Stimulated activated CD4-positive, alpha-beta T cell treated with anti-CD3 and anti-CD28 coated beads, Interleukin-15, amount 100 ng/mL, for 24 hours (primary cell): Measurements from ENCODE around the gene RAVER1.
"Not testable (repeated sequence)": the region's sequence is repeated elsewhere in the genome, so short reads cannot be mapped to it uniquely, and the experiment has no call there.

Experiments used
- DNase-seq: peaks from one replicate; pipeline ENCODE4 v3.0.0-alpha.2; 2020

RAVER1 gene

DNA sequence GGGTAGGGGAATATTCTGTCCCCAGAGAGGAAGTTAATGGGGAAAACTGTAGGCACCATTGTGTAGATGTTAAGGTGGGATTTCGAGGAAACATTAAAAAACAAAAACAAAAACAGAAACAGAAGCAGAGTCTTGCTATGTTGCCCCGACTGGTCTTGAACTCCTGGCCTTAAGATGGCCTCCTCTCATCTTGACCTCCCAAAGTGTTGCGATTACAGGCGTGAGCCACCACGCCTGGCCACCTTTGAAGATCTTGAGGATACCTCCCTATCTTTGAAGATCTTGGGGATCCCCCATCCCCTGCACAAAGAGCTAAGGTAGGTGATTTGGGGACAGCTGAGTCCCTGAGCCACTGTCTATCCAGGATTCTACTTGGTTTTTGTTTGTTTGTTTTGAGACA is 6.6 kb upstream of the RAVER1 start:
- DNase-seq, result no peak

- DNase-seq, result peak; percentile 82
Measured at GRCh38 chr19:10339380-10339960, 6.1 kb upstream of the RAVER1 start, which contains the start of gene ICAM3. Gene ICAM3 (minus strand): TSS chr19:10339624. CDS start chr19:10339614, 10 bp downstream.

GRCh38 chr19:10338940-10339339 is 5.6 kb upstream of the RAVER1 start:
- peak; percentile 29 for DNase-seq

DNA sequence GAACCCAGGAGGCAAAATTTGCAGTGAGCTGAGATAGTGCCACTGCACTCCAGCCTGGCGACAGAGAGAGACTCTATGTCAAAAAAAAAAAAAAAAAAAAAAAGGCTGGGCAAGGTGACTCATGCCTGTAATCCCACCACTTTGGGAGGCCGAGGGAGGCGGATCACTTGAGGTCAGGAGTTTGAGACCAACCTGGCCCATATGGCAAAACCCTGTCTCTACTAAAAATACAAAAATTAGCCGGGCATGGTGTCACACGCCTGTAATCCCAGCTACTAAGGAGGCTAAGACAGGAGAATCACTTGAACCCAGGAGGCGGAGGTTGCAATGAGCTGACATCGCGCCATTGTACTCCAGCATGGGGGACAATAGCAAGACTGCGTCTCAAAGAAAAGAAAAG is 3.4 kb upstream of the RAVER1 start:
- not testable (repeated sequence) for DNase-seq

GRCh38 chr19:10335352-10335985 is 2.1 kb upstream of the RAVER1 start:
- DNase-seq, result no peak

DNA sequence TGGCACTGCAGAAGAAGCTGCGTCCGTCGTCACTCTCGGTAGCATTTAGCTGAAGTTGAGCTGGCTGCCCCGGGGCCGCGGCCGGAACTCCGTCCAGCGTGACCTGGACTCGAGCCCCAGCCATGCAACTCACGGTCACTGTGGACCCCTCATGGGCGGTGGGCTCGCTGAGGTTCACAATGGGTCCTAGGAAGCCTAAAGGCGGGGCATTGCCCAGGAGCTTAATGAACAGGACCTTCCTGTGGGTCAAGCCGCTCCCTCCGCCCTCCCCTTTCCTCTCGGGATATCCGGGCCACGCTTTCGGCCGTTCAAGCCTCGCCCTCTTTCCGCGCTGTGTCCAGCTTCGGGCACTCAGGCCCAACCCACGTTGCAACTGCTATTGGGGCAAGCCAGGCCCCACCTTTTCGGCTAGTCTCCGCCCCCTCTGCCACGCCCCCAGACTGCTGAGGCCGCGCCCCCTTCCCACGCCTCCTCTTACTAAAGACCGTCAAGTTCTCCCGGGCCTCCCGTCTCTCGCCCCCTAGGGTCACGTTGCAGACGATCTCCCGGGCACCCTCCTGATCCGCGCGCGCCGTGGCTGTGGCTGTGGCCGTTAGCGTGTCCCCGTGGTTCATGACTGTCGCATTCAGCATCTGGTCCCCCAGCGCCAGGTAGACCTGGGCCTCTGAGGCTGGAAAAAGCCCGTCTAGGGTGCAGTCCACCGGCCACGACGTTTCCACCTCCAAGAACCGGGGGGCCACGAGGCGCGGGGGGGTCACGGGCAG is 1.4 kb upstream of the RAVER1 start:
- peak; percentile 77 for DNase-seq

DNA sequence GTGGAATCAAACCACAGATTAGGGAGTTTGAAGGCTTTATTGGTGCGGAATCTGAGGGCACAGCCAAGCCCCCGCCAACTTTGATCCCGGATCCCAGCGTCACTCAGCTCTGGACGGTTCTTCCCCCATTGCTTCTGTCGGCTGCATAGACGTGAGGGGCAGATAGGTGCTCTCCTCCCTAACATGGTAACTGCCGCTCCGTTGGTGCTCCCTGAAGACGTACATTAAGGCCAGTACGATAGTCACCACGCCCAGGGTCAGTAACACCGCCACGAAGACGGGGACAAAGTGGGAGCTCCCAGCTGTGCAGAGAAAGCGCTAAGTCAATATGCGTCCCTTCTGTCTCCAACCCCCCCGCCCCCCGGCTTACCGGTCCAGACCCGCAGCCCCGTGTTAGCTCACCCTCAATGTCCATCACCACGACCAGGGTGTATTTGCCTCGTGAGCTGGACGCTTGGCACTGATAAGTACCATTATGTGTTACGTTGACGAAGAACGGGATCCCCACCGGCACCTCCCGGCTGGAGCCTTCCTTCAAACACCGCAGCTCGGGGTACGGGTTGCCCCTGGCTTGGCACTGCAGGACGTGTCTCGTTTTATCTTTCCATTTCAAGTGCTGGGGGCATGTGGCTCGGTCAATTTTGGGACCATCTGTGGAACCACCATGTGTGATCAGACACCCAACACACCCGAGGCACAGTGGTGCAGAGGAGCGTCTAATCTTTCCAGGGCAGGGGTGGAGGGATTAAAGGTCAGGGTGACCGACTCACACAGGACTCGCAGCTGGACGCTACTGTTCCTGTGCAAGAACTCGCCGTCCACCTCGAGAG is 644 bp upstream of the RAVER1 start:
- no peak for DNase-seq

- no peak for DNase-seq
Measured at GRCh38 chr19:10332158-10332964, 968 bp downstream of the RAVER1 start.

DNA sequence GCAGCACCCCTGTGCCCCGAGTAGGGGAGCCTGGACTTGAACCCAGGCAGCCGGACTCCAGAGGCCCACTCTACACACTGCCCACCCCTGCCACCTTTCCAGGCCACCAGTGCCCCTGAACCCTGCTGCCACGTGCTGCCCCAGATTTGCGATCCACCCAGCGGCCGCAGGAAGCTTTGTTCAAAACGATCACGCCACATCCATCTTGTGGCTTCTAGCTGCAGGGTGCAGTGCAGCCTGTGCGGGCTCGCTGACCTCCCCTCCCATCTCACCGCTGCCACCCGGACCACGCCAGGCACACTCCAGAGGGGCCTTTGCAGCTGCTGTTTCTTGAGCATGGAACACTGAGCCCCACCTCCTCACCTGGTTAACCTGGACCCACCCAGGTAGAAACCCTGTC is 3.8 kb downstream of the RAVER1 start:
- no peak for DNase-seq

DNA sequence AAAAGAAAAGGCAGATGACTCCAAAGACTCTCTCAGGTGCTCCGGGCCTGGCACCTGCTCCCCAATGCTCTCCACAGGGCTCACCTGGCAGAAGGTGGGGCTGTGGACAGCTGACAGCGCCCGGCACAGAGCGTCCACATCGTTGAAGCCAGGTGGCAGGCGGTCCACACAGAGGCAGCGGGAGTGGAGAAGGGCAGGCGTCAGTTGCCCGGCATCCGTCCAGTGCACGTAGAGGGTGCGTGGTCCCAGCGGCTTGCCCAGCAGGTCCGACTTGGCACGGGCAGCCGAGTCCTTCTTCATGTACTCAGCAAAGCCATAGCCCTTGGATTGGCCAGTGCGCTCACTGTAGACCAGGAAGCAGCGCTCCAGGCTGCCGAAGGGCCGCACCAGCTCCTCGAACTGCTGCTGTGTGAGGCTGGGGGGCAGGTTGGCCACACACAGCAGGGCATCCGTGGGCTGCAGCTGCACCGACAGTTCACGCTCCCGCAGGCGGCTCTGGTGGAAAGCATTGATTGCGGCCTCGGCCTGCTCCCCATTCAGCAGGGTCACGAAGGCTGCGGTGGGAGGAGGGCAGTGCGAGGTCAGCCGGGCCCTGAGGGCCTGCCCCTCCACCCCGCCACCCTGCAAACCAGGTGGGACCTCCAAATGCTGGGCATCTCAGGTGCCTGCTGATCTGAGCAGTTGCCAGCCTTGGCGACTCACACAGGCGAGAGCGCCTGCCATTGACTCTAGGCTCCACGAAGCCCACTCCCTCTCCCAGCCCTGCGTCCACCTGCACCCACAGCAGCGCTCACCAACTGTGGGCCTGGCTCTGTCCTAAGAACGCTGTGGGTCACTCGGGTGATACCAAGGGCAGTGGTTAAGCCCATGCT is 4.5 kb downstream of the RAVER1 start:
- no peak for DNase-seq

DNA sequence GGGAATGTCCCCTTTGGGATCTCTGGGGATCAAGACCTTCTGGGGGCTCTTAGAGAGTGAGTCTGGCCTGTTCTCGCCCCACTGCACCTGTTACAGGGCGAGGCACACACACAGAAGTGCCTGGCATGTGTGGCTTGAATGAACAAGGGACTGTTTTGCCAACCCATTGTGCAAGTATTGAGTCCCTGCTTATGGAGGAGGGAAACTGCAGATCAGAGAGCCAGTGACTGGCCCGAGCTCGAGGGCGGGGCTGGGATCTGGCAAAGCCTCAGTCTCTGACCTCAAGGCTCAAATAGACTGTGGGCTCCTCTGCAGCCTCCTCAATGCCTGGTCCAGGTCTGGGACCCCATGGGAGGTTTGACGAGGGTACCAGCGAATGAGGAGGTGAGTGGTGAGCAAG is 5.5 kb downstream of the RAVER1 start:
- DNase-seq, result no peak

GRCh38 chr19:10325732-10326131 is 7.6 kb downstream of the RAVER1 start:
- no peak for DNase-seq

GRCh38 chr19:10321874-10322835 is 11.2 kb downstream of the RAVER1 start:
- DNase-seq, result no peak

GRCh38 chr19:10321417-10321797 is 11.9 kb downstream of the RAVER1 start:
- DNase-seq, result no peak

GRCh38 chr19:10320602-10321416 is 12.5 kb downstream of the RAVER1 start:
- no peak for DNase-seq

GRCh38 chr19:10318807-10319682 is 14.3 kb downstream of the RAVER1 start:
- no peak for DNase-seq

- no peak for DNase-seq
Measured at GRCh38 chr19:10317857-10318462, 15.4 kb downstream of the RAVER1 start.
